CD4-positive, alpha-beta T cell (primary cell): Measurements from ENCODE around the gene GPRC5C. TPM values are rescaled to one million over a fixed set of nuclear protein-coding genes. Genes with fewer than 3 reads are reported as not detected.
A peak's percentile ranks its signal among the peaks of the same experiment; 100 is the strongest.

Experiments
- ATAC-seq: fragments of 200-7000 bp; cut with Tn5 transposase; one replicate; pipeline ENCODE4 v1.10.0; 2022; ENCODE audit warnings: mild to moderate bottlenecking; ENCODE audit not compliant: poor library complexity
- CTCF ChIA-PET: fragments of 350-600 bp; sonication (Branson Sonifier 250); formaldehyde crosslinking; loops from one replicate; lab custom pipeline; 2021; ENCODE audit warnings: antibody characterized with exemption, inconsistent platforms; lab: Charles Lee
- POLR2A ChIA-PET: fragments of 350-600 bp; sonication (Branson Sonifier 250); formaldehyde crosslinking; loops from one replicate; lab custom pipeline; 2021; ENCODE audit warnings: antibody characterized with exemption, inconsistent platforms; lab: Charles Lee
- DNase-seq, 14 experiments: peaks; one replicate each; pipeline ENCODE4 v3.0.0-alpha.2; 2013 to 2020; ENCODE audit warnings: mixed read lengths in 2 of 14
- H3K27ac ChIP-seq, 2 donors: one replicate each; pipeline versions ENCODE4 v1.5.1 to v1.7.0; 2013; ENCODE audit warnings: low read length in 2 of 2, low read depth in 1 of 2, mild to moderate bottlenecking in 1 of 2
- H3K27me3 ChIP-seq, 2 experiments: 1 replicate in 1 of 2; 2 replicates in 1 of 2; pipeline versions ENCODE4 v1.6.1 to v1.7.0; 2013; ENCODE audit warnings: low read length in 2 of 2, control low read depth in 1 of 2, mild to moderate bottlenecking in 1 of 2, moderate library complexity in 1 of 2; ENCODE audit not compliant: insufficient read depth in 2 of 2, control insufficient read depth in 1 of 2
- H3K36me3 ChIP-seq: one replicate; pipeline ENCODE4 v1.6.1; 2013; ENCODE audit warnings: low read length, control low read depth; ENCODE audit not compliant: insufficient read depth
- H3K4me1 ChIP-seq: one replicate; pipeline ENCODE4 v1.6.1; 2013; ENCODE audit warnings: low read length, control low read depth; ENCODE audit not compliant: insufficient read depth
- H3K4me3 ChIP-seq: one replicate; pipeline ENCODE4 v1.5.1; 2013; ENCODE audit warnings: mild to moderate bottlenecking, low read length, moderate library complexity
- H3K9me3 ChIP-seq, 2 experiments: 1 replicate in 1 of 2; 2 replicates in 1 of 2; pipeline versions ENCODE4 v1.6.1 to v1.7.0; 2013; ENCODE audit warnings: low read length in 2 of 2, mild to moderate bottlenecking in 2 of 2, control low read depth in 1 of 2, moderate library complexity in 1 of 2; ENCODE audit not compliant: control insufficient read depth in 1 of 2, insufficient read depth in 1 of 2
- H3K27ac Mint-ChIP-seq: one replicate; pipeline ENCODE4 v1.8.0; 2020; ENCODE audit warnings: mixed read lengths
- H3K27me3 Mint-ChIP-seq: one replicate; pipeline ENCODE4 v1.8.0; 2021; ENCODE audit warnings: mixed read lengths
- H3K36me3 Mint-ChIP-seq: one replicate; pipeline ENCODE4 v1.8.0; 2021; ENCODE audit warnings: low read depth, mixed read lengths
- H3K4me1 Mint-ChIP-seq: one replicate; pipeline ENCODE4 v1.8.0; 2021; ENCODE audit warnings: low read depth, mixed read lengths
- H3K4me3 Mint-ChIP-seq: one replicate; pipeline ENCODE4 v1.8.0; 2020; ENCODE audit warnings: mild to moderate bottlenecking, mixed read lengths
- H3K9me3 Mint-ChIP-seq: one replicate; pipeline ENCODE4 v1.8.0; 2020; ENCODE audit warnings: mixed read lengths
- CTCF ChIP-seq: fragments of 200-600 bp; IDR thresholded peaks from one replicate; pipeline ENCODE4 v1.8.0; 2022; ENCODE audit warnings: antibody characterized with exemption, mild to moderate bottlenecking
- intact Hi-C, 2 experiments: fragments of 100-400 bp; cut with DNase I in 1 of 2; cut with micrococcal nuclease in 1 of 2; formaldehyde crosslinking; loops; one replicate each; pipeline versions ENCODE4 v1.15.1 to v1.9.0; 2023 to 2025; cut with DNase I, micrococcal nuclease
- total RNA-seq, 174 experiments: library from RNA in 2 of 174; stranded (reverse) in 2 of 174; gene quantifications; one replicate each; pipeline ENCODE4 v1.2.3 and lab custom pipeline; 2021 to 2026

GPRC5C gene
- total RNA-seq, 2 experiments from 2014 or later: not detected

DNA sequence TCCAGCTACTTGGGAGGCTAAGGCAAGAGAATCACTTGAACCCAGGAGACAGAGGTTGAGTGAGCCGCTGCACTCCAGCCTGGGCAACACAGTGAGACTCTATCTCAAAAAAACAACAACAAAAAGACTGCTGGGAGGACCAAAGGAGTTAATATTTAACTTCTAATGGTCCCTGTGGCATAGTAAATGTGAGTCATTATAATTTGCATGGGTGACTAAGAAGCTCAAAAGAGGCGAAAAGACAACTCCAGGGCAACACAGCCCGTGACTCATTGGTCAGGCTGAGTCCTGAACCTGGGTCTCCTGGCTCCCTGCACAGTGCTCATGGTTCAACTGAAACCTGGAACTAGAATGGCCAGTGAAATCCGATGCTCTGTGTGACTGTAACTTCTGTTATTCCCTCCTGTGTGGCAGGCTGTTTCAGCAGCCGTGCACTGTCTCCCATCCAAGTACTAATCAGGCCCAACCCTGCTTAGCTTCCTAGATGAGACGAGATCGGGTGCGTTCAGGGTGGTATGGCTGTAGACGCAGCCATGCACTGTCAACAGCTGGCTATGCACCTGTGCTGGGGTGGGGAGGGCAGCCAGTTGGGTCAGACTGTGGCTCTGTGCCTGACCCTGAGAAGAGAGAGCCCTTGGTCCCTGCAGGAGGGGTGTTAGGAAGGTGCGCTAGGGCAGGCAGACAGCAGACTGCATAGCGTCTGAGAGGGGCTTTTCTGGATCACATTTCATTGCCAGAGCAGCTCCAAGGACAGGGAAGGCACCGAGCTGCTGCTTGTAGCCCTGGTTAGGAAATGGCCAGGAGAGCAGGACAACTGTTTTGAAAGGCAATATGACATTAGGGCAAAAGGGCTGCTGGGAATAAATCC, 14.5 kb upstream of the GPRC5C start:
- H3K9me3 Mint-ChIP-seq: no peaks in the 10 kb centered on the region
- Histone ChIP-seq H3K27ac (no peak overlapping the region), H3K9me3 (no peaks in the 10 kb centered on the region), H3K36me3 (no peaks in the 10 kb centered on the region), H3K4me3 (no peak overlapping the region), H3K27me3 (peaks cover 0 to 2% of the 10 kb centered on the region in 2 experiments), H3K4me1 (no peaks in the 10 kb centered on the region)
- H3K27me3 Mint-ChIP-seq: peaks cover 15% of the 10 kb centered on the region
- H3K36me3 Mint-ChIP-seq: no peaks in the 10 kb centered on the region
- CTCF ChIA-PET: no interaction called here
- no peak overlapping the region for H3K27ac Mint-ChIP-seq
- ATAC-seq (no peak), DNase-seq (peak in 2 of 14 experiments; percentile 16 to 48)
- no peak overlapping the region for H3K4me3 Mint-ChIP-seq
- no peaks in the 10 kb centered on the region for H3K4me1 Mint-ChIP-seq
- POLR2A ChIA-PET: no interaction called here
- TF ChIP-seq CTCF: no peak
- intact Hi-C loops: no loop called here

GRCh38 chr17:74419928-74420411, 11.9 kb upstream of the GPRC5C start:
- ATAC-seq (no peak), DNase-seq (no peak)
- no peak for TF ChIP-seq CTCF
- ChIA-PET POLR2A (no interaction called here), CTCF (no interaction called here)
- Histone ChIP-seq H3K27me3 (peaks cover 2 to 4% of the 10 kb centered on the region in 2 experiments), H3K9me3 (no peaks in the 10 kb centered on the region), H3K4me3 (no peak overlapping the region), H3K4me1 (no peaks in the 10 kb centered on the region), H3K27ac (no peak overlapping the region), H3K36me3 (no peaks in the 10 kb centered on the region)
- H3K27ac Mint-ChIP-seq: no peak overlapping the region
- H3K27me3 Mint-ChIP-seq: peaks cover 12% of the 10 kb centered on the region
- no peak overlapping the region for H3K4me3 Mint-ChIP-seq
- intact Hi-C loops: loop anchor here in 1 of 2 experiments (10.0 kb wide), 1 partner anchor 515 kb away; the partner anchor contains the start of gene OTOP3
- no peaks in the 10 kb centered on the region for H3K36me3 Mint-ChIP-seq
- H3K9me3 Mint-ChIP-seq: no peaks in the 10 kb centered on the region
- H3K4me1 Mint-ChIP-seq: no peaks in the 10 kb centered on the region

- Mint-ChIP-seq H3K4me3 (no peak overlapping the region), H3K27ac (no peak overlapping the region), H3K36me3 (no peaks in the 10 kb centered on the region), H3K9me3 (no peaks in the 10 kb centered on the region), H3K27me3 (peaks cover 45% of the 10 kb centered on the region), H3K4me1 (no peaks in the 10 kb centered on the region)
- ChIA-PET CTCF (no interaction called here), POLR2A (no interaction called here)
- DNase-seq (no peak), ATAC-seq (no peak)
- intact Hi-C loops: loop anchor here in 1 of 2 experiments (10.0 kb wide), 1 partner anchor 511 kb away; the partner anchor contains the start of gene OTOP3
- H3K36me3 ChIP-seq: no peaks in the 10 kb centered on the region
- no peak for TF ChIP-seq CTCF
- H3K27me3 ChIP-seq: peaks cover 4 to 6% of the 10 kb centered on the region in 2 experiments
- H3K4me1 ChIP-seq: no peaks in the 10 kb centered on the region
- H3K4me3 ChIP-seq: no peak overlapping the region
- H3K27ac ChIP-seq: no peak overlapping the region
- no peaks in the 10 kb centered on the region for H3K9me3 ChIP-seq
Measured at GRCh38 chr17:74424117-74424516, 7.8 kb upstream of the GPRC5C start.
